OCI-LY7 (cell line): ENCODE measurements around the gene DENND1B. TPM values are rescaled to one million over a fixed set of nuclear protein-coding genes. Genes with fewer than 3 reads are reported as not detected.

Experiments used
- BruUV-seq: library from RNA; stranded (reverse); fragments of 400-500 nt; replicated peaks from 2 replicates; lab custom pipeline; 2021; lab: Mats Ljungman, UMichigan
- CTCF ChIA-PET: fragments of 300-600 bp; sonication (Branson Sonifier 250); formaldehyde crosslinking; loops from one replicate; lab custom pipeline; 2022; ENCODE audit warnings: antibody characterized with exemption; ENCODE audit not compliant: unreplicated experiment; lab: Charles Lee
- POLR2A ChIA-PET: fragments of 300-600 bp; sonication (Branson Sonifier 250); formaldehyde crosslinking; loops from one replicate; lab custom pipeline; 2022; ENCODE audit warnings: antibody characterized with exemption; lab: Charles Lee
- DNase-seq: peaks from one replicate; pipeline ENCODE4 v3.0.0-alpha.2; 2015; ENCODE audit warnings: low spot score
- H2AFZ ChIP-seq: fragments of 200-600 bp; sonication (generic), shearing (Covaris generic); 2 replicates; pipeline ENCODE4 v1.6.1; 2014; ENCODE audit warnings: mild to moderate bottlenecking, antibody characterized with exemption, low read length, moderate library complexity
- H3K27ac ChIP-seq: fragments of 200-600 bp; sonication (generic); 2 replicates; pipeline ENCODE4 v1.5.1; 2014; ENCODE audit warnings: mixed run types, low read depth, mild to moderate bottlenecking, moderate library complexity, low read length, inconsistent platforms; ENCODE audit not compliant: poor library complexity, severe bottlenecking
- H3K36me3 ChIP-seq: fragments of 200-600 bp; sonication (generic); 2 replicates; pipeline ENCODE4 v1.6.1; 2014; ENCODE audit warnings: mild to moderate bottlenecking, antibody characterized with exemption, low read length, moderate library complexity, mixed read lengths; ENCODE audit not compliant: insufficient read depth
- H3K4me1 ChIP-seq: fragments of 200-600 bp; sonication (generic); 2 replicates; pipeline ENCODE4 v1.5.1; 2014; ENCODE audit warnings: mild to moderate bottlenecking, low read length; ENCODE audit not compliant: insufficient read depth, poor library complexity, severe bottlenecking
- H3K4me2 ChIP-seq: fragments of 200-600 bp; sonication (generic); 2 replicates; pipeline ENCODE4 v1.6.1; 2014; ENCODE audit warnings: mild to moderate bottlenecking, low read length
- H3K4me3 ChIP-seq: fragments of 200-600 bp; sonication (generic); 2 replicates; pipeline ENCODE4 v1.5.1; 2014; ENCODE audit warnings: mild to moderate bottlenecking, low read depth, low read length; ENCODE audit not compliant: poor library complexity, severe bottlenecking
- H3K79me2 ChIP-seq: fragments of 200-600 bp; sonication (generic); 2 replicates; pipeline ENCODE4 v1.6.1; 2016; ENCODE audit warnings: low read depth, mild to moderate bottlenecking, low read length, moderate library complexity, mixed read lengths; ENCODE audit not compliant: insufficient read depth
- H3K9me2 ChIP-seq: fragments of 200-600 bp; sonication (generic); 2 replicates; pipeline ENCODE4 v1.6.1; 2016; ENCODE audit warnings: mild to moderate bottlenecking, low read length, mixed read lengths; ENCODE audit not compliant: insufficient read depth
- H3K9me3 ChIP-seq: fragments of 200-600 bp; sonication (generic); 2 replicates; pipeline ENCODE4 v1.6.1; 2014; ENCODE audit warnings: mild to moderate bottlenecking, mixed run types, low read length, mixed read lengths
- H4K20me1 ChIP-seq: fragments of 200-600 bp; sonication (generic); 2 replicates; pipeline ENCODE4 v1.6.1; 2014; ENCODE audit warnings: mild to moderate bottlenecking, antibody characterized with exemption, low read length, moderate library complexity, mixed read lengths; ENCODE audit not compliant: insufficient read depth
- EZH2phosphoT487 ChIP-seq: fragments of 200-600 bp; sonication (generic); IDR thresholded peaks from 2 replicates; pipeline ENCODE4 v1.6.1; 2018; ENCODE audit warnings: low read depth, borderline replicate concordance, mild to moderate bottlenecking, mixed run types, antibody characterized with exemption, low read length, moderate library complexity, mixed read lengths
- intact Hi-C: fragments of 100-400 bp; cut with micrococcal nuclease; formaldehyde crosslinking; loops from one replicate; pipeline ENCODE4 v1.10.0; 2022; ENCODE audit not compliant: unreplicated experiment
- total RNA-seq, 2 experiments: library from RNA; depleted of rRNA in 1 of 2; stranded (reverse); fragments of >200 nt in 1 of 2; shearing (Covaris generic) in 1 of 2; gene quantifications; 2 replicates each; pipeline ENCODE4 v1.2.3, GENCODE V29; 2014 to 2022
- TF ChIP-seq, protein P1 (sequence below): fragments of 200-600 bp; sonication (generic); conservative IDR thresholded peaks from 2 replicates; pipeline ENCODE4 v1.5.1; 2014; ENCODE audit warnings: mild to moderate bottlenecking, antibody characterized with exemption, low read length, moderate library complexity, mixed read lengths

The DENND1B gene
- total RNA-seq, 2 experiments from 2014 or later = 17.4 to 43.0 TPM

DNA sequence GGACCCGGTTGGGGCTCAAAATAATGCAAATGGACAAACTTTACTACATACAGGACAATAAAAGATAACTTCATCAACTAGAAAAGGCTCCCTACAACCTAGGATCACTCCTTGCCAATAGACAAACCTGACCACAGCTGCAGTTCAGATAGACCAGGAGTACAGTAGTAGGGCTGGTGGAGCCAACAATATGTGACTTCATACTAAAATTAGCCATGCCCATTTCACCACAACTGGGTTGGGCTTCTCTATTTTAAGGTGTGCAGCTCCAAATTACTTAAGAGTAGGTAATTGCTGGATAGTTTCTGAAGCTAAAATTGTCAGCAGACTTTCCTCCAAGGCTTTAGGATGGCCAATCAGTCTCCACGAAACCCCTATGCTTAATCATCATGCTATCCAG lies 3.9 kb downstream of the DENND1B start:
- CTCF ChIA-PET = no interaction called here
- Histone ChIP-seq H2AFZ (no peak overlapping the region), H3K79me2 (peaks cover 40% of the 10 kb centered on the region), H3K9me3 (no peaks in the 10 kb centered on the region), H3K36me3 (peaks cover 37% of the 10 kb centered on the region), H3K4me3 (no peak overlapping the region), H3K27ac (no peak overlapping the region), H3K9me2 (no peaks in the 10 kb centered on the region), H4K20me1 (peaks cover 21% of the 10 kb centered on the region; the same call in 1 of the 2 replicates), H3K4me2 (no peak overlapping the region), H3K4me1 (peaks cover 33% of the 10 kb centered on the region)
- no peak for TF ChIP-seq EZH2phosphoT487
- TF ChIP-seq, protein P1, sequence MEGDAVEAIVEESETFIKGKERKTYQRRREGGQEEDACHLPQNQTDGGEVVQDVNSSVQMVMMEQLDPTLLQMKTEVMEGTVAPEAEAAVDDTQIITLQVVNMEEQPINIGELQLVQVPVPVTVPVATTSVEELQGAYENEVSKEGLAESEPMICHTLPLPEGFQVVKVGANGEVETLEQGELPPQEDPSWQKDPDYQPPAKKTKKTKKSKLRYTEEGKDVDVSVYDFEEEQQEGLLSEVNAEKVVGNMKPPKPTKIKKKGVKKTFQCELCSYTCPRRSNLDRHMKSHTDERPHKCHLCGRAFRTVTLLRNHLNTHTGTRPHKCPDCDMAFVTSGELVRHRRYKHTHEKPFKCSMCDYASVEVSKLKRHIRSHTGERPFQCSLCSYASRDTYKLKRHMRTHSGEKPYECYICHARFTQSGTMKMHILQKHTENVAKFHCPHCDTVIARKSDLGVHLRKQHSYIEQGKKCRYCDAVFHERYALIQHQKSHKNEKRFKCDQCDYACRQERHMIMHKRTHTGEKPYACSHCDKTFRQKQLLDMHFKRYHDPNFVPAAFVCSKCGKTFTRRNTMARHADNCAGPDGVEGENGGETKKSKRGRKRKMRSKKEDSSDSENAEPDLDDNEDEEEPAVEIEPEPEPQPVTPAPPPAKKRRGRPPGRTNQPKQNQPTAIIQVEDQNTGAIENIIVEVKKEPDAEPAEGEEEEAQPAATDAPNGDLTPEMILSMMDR = no peak
- intact Hi-C loops = loop anchor here (5.0 to 10.0 kb wide), 4 partner anchors 386 to 1163 kb away; partner anchors contain the start of genes ASPM and NEK7
- DNase-seq = no peak
- POLR2A ChIA-PET = interaction anchor here (6.3 kb wide), 1 partner anchor 9 kb away, joined by 68 read pairs; no protein-coding TSS in a partner anchor
- no TSS peak for BruUV-seq

DNA sequence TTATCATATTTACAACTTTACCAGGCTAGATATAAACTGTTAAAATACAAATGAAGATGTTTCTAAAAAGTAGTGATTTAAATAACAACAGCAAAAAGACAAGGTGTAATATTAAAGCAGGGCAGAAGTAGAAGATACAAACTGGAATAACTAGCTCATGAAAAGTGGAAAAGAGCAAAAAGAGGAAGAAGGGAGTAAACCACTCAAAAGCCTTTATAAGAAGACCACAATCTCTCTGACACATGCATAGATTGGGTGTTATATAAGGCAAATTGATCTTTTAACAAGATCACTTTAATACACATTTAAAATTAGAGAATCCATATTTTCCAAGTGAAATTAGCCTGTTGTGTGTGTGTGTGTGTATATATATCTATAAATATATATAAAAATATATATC lies 5.0 kb downstream of the DENND1B start:
- intact Hi-C loops = loop anchor here (5.0 to 10.0 kb wide), 4 partner anchors 387 to 1165 kb away; partner anchors contain the start of genes ASPM and NEK7
- H2AFZ ChIP-seq = no peak overlapping the region
- no peaks in the 10 kb centered on the region for H3K9me3 ChIP-seq
- H3K79me2 ChIP-seq = peaks cover 44% of the 10 kb centered on the region
- no peak for TF ChIP-seq EZH2phosphoT487
- TF ChIP-seq, protein P1 = no peak
- no TSS peak for BruUV-seq
- no peaks in the 10 kb centered on the region for H3K9me2 ChIP-seq
- no peak overlapping the region for H3K4me2 ChIP-seq
- DNase-seq = peak; percentile 31
- ChIA-PET POLR2A (interaction anchor here (0.6 to 6.3 kb wide), 7 partner anchors 8 to 893 kb away, joined by 3 to 68 read pairs (median 3); no protein-coding TSS in a partner anchor), CTCF (no interaction called here)
- H3K36me3 ChIP-seq = peaks cover 37% of the 10 kb centered on the region
- H3K27ac ChIP-seq = no peak overlapping the region
- peaks cover 23% of the 10 kb centered on the region for H3K4me1 ChIP-seq
- peaks cover 21% of the 10 kb centered on the region; the same call in 1 of the 2 replicates for H4K20me1 ChIP-seq
- H3K4me3 ChIP-seq = no peak overlapping the region

DNA sequence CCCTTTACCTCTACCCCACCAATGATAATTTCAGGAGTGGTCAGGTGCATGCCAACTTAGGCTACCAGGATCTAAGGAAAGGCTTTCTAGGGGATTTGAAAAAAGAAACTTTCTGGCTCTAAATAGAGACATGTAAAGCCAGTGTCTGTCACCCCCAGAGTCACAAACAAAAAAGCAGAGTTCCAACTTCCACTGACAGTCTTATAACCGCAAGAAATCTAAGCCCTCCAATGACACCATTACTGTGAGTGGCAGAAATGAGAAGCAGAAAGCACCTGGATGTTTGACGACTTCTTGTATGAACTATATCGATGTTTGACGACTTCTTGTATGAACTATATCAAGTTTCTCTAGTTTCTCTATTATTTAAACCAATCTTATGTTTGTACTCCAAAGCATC lies 6.0 kb downstream of the DENND1B start:
- intact Hi-C loops = no loop called here
- TF ChIP-seq, protein P1 = no peak
- TF ChIP-seq EZH2phosphoT487 = no peak
- Histone ChIP-seq H3K27ac (no peak overlapping the region), H3K4me2 (no peak overlapping the region), H2AFZ (no peak overlapping the region), H3K9me3 (no peaks in the 10 kb centered on the region), H3K4me3 (no peak overlapping the region), H3K4me1 (peaks cover 23% of the 10 kb centered on the region), H4K20me1 (peaks cover 21% of the 10 kb centered on the region; the same call in 1 of the 2 replicates), H3K79me2 (peaks cover 49% of the 10 kb centered on the region), H3K36me3 (peaks cover 37% of the 10 kb centered on the region), H3K9me2 (no peaks in the 10 kb centered on the region)
- BruUV-seq = no TSS peak
- ChIA-PET CTCF (interaction anchor here (0.6 kb wide), 1 partner anchor 46 kb away, joined by 3 read pairs; no protein-coding TSS in a partner anchor), POLR2A (interaction anchor here (0.6 to 6.3 kb wide), 5 partner anchors 7 to 462 kb away, joined by 3 to 68 read pairs (median 5); no protein-coding TSS in a partner anchor)
- no peak for DNase-seq
